MCF 10A (cell line): ENCODE data around the gene ICOS. TPM values are rescaled to one million over a fixed set of nuclear protein-coding genes. Genes with fewer than 3 reads are reported as not detected.

Experiments used
- BruUV-seq: library from RNA; stranded (reverse); fragments of 400-500 nt; replicated peaks from 2 replicates; lab custom pipeline; 2021; lab: Mats Ljungman, UMichigan
- CTCF ChIA-PET: fragments of 300-600 bp; sonication (Branson Sonifier 250); formaldehyde crosslinking; extraction: SDS; loops from one replicate; lab custom pipeline; 2021; ENCODE audit warnings: antibody characterized with exemption, inconsistent platforms; lab: Yijun Ruan, JAX
- POLR2A ChIA-PET: fragments of 300-600, 350-650 bp; sonication (Branson Sonifier 250); formaldehyde crosslinking; extraction: SDS; loops from one replicate; lab custom pipeline; 2020; ENCODE audit warnings: antibody characterized with exemption, inconsistent platforms; lab: Yijun Ruan, JAX
- DNase-seq: peaks from one replicate; pipeline ENCODE4 v3.0.0-alpha.2; 2018; ENCODE audit not compliant: unreplicated experiment
- H3K27ac Mint-ChIP-seq: one replicate; pipeline ENCODE4 v1.8.0; 2022; ENCODE audit warnings: mild to moderate bottlenecking, low read depth, mixed read lengths; ENCODE audit not compliant: unreplicated experiment
- H3K27me3 Mint-ChIP-seq: one replicate; pipeline ENCODE4 v1.8.0; 2022; ENCODE audit warnings: mixed read lengths; ENCODE audit not compliant: insufficient read depth, unreplicated experiment
- H3K36me3 Mint-ChIP-seq: one replicate; pipeline ENCODE4 v1.8.0; 2022; ENCODE audit warnings: mild to moderate bottlenecking, moderate library complexity, mixed read lengths; ENCODE audit not compliant: insufficient read depth, unreplicated experiment
- H3K4me1 Mint-ChIP-seq: one replicate; pipeline ENCODE4 v1.8.0; 2022; ENCODE audit warnings: mixed read lengths; ENCODE audit not compliant: insufficient read depth, unreplicated experiment
- H3K4me3 Mint-ChIP-seq: one replicate; pipeline ENCODE4 v1.8.0; 2022; ENCODE audit warnings: mild to moderate bottlenecking, moderate library complexity, mixed read lengths; ENCODE audit not compliant: unreplicated experiment
- H3K9me3 Mint-ChIP-seq: one replicate; pipeline ENCODE4 v1.8.0; 2022; ENCODE audit warnings: mixed read lengths; ENCODE audit not compliant: unreplicated experiment
- intact Hi-C: fragments of 100-400 bp; cut with micrococcal nuclease; formaldehyde crosslinking; loops from 2 replicates; pipeline ENCODE4 v1.14.1; 2022
- total RNA-seq: library from RNA; stranded (reverse); gene quantifications from 2 replicates; pipeline ENCODE4 v1.2.3, GENCODE V29; 2022
- TF ChIP-seq, protein P1 (sequence below): fragments of 200-600 bp; IDR thresholded peaks from one replicate; pipeline ENCODE4 v1.8.0; 2022; ENCODE audit warnings: antibody characterized with exemption, mild to moderate bottlenecking; ENCODE audit not compliant: unreplicated experiment

The ICOS gene
- total RNA-seq, 1 experiment from 2014 or later: not detected

DNA sequence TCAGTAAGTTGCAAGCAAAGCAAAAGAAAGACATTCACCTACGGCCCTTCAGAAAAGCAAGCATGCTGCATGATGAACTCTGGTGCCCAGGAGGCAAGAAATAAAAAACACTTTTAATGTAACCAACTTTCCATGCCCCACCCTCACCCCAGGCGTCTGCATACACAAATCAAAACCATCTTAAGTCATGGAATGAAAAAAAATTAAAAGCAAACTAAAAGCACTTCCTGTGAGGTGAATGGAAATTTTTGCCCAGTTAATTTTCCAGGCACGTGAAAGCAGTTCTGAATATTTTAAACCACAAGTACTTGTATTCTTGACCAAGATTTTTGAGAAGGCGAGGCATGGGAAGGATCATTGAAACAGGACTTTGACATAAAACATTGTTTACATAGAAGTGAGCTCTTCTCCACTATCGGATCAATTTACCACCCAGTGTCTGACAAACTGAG, 2.5 kb upstream of the ICOS start:
- ChIA-PET CTCF (interaction anchor here (0.6 kb wide), 1 partner anchor 917 kb away, joined by 3 read pairs; no protein-coding TSS in a partner anchor), POLR2A (interaction anchor here (1.1 kb wide), 1 partner anchor 42 kb away, joined by 4 read pairs; no protein-coding TSS in a partner anchor)
- H3K4me1 Mint-ChIP-seq: no peaks in the 10 kb centered on the region
- H3K36me3 Mint-ChIP-seq: no peaks in the 10 kb centered on the region
- no peaks in the 10 kb centered on the region for H3K9me3 Mint-ChIP-seq
- peaks cover 11% of the 10 kb centered on the region for H3K27me3 Mint-ChIP-seq
- DNase-seq: no peak
- TF ChIP-seq, protein P1, sequence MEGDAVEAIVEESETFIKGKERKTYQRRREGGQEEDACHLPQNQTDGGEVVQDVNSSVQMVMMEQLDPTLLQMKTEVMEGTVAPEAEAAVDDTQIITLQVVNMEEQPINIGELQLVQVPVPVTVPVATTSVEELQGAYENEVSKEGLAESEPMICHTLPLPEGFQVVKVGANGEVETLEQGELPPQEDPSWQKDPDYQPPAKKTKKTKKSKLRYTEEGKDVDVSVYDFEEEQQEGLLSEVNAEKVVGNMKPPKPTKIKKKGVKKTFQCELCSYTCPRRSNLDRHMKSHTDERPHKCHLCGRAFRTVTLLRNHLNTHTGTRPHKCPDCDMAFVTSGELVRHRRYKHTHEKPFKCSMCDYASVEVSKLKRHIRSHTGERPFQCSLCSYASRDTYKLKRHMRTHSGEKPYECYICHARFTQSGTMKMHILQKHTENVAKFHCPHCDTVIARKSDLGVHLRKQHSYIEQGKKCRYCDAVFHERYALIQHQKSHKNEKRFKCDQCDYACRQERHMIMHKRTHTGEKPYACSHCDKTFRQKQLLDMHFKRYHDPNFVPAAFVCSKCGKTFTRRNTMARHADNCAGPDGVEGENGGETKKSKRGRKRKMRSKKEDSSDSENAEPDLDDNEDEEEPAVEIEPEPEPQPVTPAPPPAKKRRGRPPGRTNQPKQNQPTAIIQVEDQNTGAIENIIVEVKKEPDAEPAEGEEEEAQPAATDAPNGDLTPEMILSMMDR: no peak
- no peak overlapping the region for H3K4me3 Mint-ChIP-seq
- H3K27ac Mint-ChIP-seq: no peak overlapping the region
- intact Hi-C loops: no loop called here
- no TSS peak for BruUV-seq

DNA sequence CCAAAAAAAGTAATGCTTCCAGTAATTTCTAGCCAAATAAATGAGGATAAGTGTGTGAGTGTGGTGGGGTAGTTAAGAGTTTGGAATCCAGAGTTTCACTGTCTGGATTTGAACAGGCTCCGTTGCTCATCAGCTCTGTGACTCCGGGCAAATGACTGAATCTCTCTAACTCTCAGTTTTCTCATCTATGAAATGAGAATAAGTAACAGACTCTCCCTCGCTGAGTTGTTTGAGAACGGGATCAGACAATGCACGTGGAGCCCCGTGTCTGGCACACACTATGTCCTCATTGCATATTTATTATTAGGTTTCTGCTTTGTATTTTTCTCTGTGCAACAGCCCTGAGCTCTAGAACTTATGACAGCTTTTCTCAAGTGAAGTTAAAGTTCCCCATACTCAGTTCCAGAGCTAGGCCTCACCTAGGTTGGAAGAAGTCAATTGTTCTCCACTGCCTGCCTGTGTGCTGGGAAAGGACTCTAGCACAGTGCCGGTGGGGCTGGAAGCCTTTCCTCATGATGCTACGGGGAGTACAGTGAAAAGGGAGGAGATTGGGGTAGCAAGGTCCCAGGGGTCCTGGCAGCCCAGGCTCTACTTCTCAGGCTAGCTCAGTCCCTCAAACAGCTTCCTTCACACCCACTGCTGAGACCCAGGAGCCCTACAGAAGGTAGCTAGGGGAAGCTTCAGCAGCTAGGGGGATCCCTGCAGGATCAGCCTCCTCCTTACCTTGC, 1.7 kb upstream of the ICOS start:
- BruUV-seq: no TSS peak
- TF ChIP-seq, protein P1: no peak
- CTCF ChIA-PET: no interaction called here
- Mint-ChIP-seq H3K36me3 (no peaks in the 10 kb centered on the region), H3K27ac (no peak overlapping the region), H3K27me3 (peaks cover 11% of the 10 kb centered on the region), H3K4me3 (no peak overlapping the region), H3K4me1 (no peaks in the 10 kb centered on the region), H3K9me3 (no peaks in the 10 kb centered on the region)
- POLR2A ChIA-PET: interaction anchor here (0.6 to 1.1 kb wide), 2 partner anchors 43 to 280 kb away, joined by 3 to 4 read pairs; no protein-coding TSS in a partner anchor
- intact Hi-C loops: no loop called here
- no peak for DNase-seq

DNA sequence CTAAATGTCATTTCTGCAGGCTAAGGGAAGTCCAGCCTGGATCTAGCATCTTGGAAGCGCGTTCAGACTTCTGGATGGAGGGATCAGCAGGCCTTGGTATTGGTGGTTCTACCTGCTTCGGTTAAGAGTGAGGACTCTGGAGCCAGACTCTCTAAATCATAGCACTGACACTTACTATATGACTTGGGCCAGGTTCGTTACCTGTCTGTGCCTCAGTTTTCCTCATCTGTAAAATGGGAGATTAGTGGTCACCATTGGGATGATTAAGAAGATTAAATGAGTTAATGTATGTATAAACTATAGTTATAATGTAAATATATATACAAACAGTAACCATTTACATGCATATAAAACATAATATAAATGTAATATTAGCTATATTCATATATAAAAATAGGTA, 995 bp upstream of the ICOS start:
- TF ChIP-seq, protein P1: no peak
- intact Hi-C loops: no loop called here
- Mint-ChIP-seq H3K4me1 (no peaks in the 10 kb centered on the region), H3K27me3 (peaks cover 11% of the 10 kb centered on the region), H3K27ac (no peak overlapping the region), H3K4me3 (no peak overlapping the region), H3K9me3 (no peaks in the 10 kb centered on the region), H3K36me3 (no peaks in the 10 kb centered on the region)
- POLR2A ChIA-PET: no interaction called here
- CTCF ChIA-PET: no interaction called here
- DNase-seq: no peak
- BruUV-seq: no TSS peak

DNA sequence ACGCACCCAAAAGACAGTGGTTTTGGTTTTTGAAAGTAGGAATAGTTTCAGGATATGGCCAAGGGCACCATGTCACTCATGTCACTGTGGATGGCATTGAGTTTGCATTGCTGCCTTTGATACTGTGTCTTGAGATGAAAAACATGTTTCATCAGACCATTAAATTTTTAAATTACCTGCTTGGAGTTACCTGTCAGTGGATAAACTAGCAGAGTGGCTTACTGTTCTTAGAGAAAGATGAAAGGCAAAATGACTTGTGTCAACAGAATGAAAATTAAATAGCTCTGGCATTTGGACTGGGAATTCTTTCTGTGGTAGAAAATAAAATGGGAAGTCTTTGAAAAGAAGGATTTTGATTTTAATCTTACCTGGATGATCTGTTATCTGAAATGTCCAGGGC, 386 bp downstream of the ICOS start:
- no peak overlapping the region for H3K4me3 Mint-ChIP-seq
- DNase-seq: no peak
- intact Hi-C loops: no loop called here
- no peaks in the 10 kb centered on the region for H3K4me1 Mint-ChIP-seq
- H3K27me3 Mint-ChIP-seq: peaks cover 11% of the 10 kb centered on the region
- ChIA-PET CTCF (no interaction called here), POLR2A (no interaction called here)
- no peak overlapping the region for H3K27ac Mint-ChIP-seq
- no TSS peak for BruUV-seq
- H3K9me3 Mint-ChIP-seq: no peaks in the 10 kb centered on the region
- no peaks in the 10 kb centered on the region for H3K36me3 Mint-ChIP-seq
- TF ChIP-seq, protein P1: no peak
